Stimulated activated CD4-positive, alpha-beta T cell treated with anti-CD3 and anti-CD28 coated beads, Interleukin-2, amount 100 ng/mL, for 48 hours (primary cell): ENCODE results near the gene COX7C.

Source experiments
- DNase-seq, 2 donors: peaks; one replicate each; pipeline ENCODE4 v3.0.0-alpha.2; 2020

Gene COX7C

DNA sequence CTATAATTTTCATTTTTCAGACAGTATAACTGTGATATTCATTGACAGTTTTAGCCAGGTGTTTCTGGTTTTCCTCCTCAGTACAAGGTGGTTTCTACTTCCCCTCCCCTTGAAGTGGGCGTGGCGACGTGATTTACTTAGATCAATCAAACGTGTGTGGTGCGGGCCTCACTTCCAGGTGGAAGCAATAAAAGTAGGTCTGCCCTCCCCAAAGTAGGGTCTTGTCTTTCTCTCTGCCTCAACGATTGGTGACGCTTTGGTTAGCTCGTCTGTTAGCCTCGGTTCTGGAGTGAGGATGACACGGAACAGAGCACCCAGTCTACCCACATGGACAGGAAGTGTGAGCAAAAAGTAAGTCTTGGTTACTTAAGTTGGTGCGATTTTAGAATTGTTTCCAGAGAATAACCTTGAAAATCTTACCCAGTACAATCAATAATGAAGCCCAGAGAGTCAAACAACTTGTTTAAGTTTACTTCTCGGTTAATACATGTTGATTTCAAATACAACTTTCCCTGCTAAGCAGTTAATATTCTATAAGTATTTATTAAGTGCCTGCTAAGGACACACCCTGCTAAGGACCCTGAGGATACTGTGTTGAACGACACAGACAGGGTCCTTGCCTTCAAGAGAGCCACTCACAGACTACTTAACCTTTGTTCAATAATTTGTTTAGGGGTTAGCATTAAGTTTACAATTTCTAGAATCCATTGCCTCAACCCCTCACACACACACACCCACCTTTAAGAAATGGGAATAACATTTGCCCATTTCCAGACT, 48.4 kb downstream of the COX7C start:
- no peak for DNase-seq

DNA sequence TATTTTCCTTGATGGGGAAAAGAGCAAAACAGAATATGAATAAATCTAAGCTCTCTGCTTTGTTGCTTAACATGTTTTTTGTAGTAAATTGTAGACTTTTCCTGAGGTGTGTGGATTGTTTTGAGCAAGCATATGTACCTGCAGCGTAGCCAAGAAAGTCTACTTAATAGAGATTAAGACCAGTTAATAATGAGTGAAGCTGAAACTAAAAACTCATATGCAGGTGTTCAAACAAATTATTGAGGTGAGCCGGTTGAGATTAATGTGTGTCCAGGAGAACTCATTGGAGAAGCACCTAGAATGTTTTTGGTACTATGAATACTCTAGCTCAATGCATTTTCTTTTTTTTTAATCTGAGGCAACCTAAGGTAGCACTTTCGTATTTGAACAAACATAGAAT, 49.2 kb downstream of the COX7C start:
- no peak for DNase-seq
